Glutamatergic neuron (in vitro differentiated cells): ENCODE data around the gene KIF1B. TPM values are rescaled to one million over a fixed set of nuclear protein-coding genes. Genes with fewer than 3 reads are reported as not detected.

Experiments used
- DNase-seq: peaks from one replicate; pipeline ENCODE4 v3.0.0; 2022
- H3K27ac Mint-ChIP-seq: one replicate; pipeline ENCODE4 v1.8.0; 2020; ENCODE audit warnings: mild to moderate bottlenecking, mixed read lengths, inconsistent platforms; ENCODE audit not compliant: unreplicated experiment
- H3K27me3 Mint-ChIP-seq: one replicate; pipeline ENCODE4 v1.8.0; 2020; ENCODE audit warnings: mild to moderate bottlenecking, moderate library complexity, mixed read lengths, inconsistent platforms; ENCODE audit not compliant: unreplicated experiment
- H3K36me3 Mint-ChIP-seq: one replicate; pipeline ENCODE4 v1.8.0; 2020; ENCODE audit warnings: mild to moderate bottlenecking, mixed read lengths, inconsistent platforms; ENCODE audit not compliant: unreplicated experiment
- H3K4me1 Mint-ChIP-seq: one replicate; pipeline ENCODE4 v1.8.0; 2020; ENCODE audit warnings: mild to moderate bottlenecking, low read depth, mixed read lengths, inconsistent platforms; ENCODE audit not compliant: unreplicated experiment
- H3K4me3 Mint-ChIP-seq: one replicate; pipeline ENCODE4 v1.8.0; 2020; ENCODE audit warnings: mild to moderate bottlenecking, mixed read lengths, inconsistent platforms; ENCODE audit not compliant: unreplicated experiment
- H3K9me3 Mint-ChIP-seq: one replicate; pipeline ENCODE4 v1.8.0; 2020; ENCODE audit warnings: mild to moderate bottlenecking, moderate library complexity, mixed read lengths, inconsistent platforms; ENCODE audit not compliant: unreplicated experiment
- CTCF ChIP-seq: fragments of 200-600 bp; sonication (generic); IDR thresholded peaks from one replicate; pipeline ENCODE4 v1.5.0; 2021; ENCODE audit not compliant: partially characterized antibody, unreplicated experiment
- total RNA-seq: library from RNA; stranded (reverse); fragmentation: NEBNext Ultra II Directional; extraction: Animal tissue kit (Norgen Biotek cat#: 25700); gene quantifications from one replicate; pipeline ENCODE4 v1.2.1, GENCODE V29; 2021; ENCODE audit not compliant: unreplicated experiment

Gene KIF1B
- total RNA-seq, 1 donor from 2014 or later, result 261 TPM

GRCh38 chr1:10186331-10187025 lies 23.9 kb upstream of the KIF1B start:
- Mint-ChIP-seq H3K4me3 (no peak overlapping the region), H3K9me3 (peaks cover 5% of the 10 kb centered on the region), H3K36me3 (peaks cover 8% of the 10 kb centered on the region), H3K4me1 (no peaks in the 10 kb centered on the region), H3K27me3 (peaks cover 3% of the 10 kb centered on the region), H3K27ac (no peak overlapping the region)
- TF ChIP-seq CTCF, result no peak
- no peak for DNase-seq

GRCh38 chr1:10187026-10187334 lies 23.4 kb upstream of the KIF1B start:
- no peak for TF ChIP-seq CTCF
- DNase-seq, result no peak
- peaks cover 8% of the 10 kb centered on the region for H3K36me3 Mint-ChIP-seq
- no peak overlapping the region for H3K4me3 Mint-ChIP-seq
- H3K27ac Mint-ChIP-seq, result no peak overlapping the region
- H3K9me3 Mint-ChIP-seq, result peaks cover 5% of the 10 kb centered on the region
- H3K27me3 Mint-ChIP-seq, result peaks cover 3% of the 10 kb centered on the region
- H3K4me1 Mint-ChIP-seq, result no peaks in the 10 kb centered on the region

- Mint-ChIP-seq H3K4me1 (peaks cover 4% of the 10 kb centered on the region), H3K9me3 (peaks cover 5% of the 10 kb centered on the region), H3K36me3 (peaks cover 8% of the 10 kb centered on the region), H3K27me3 (peaks cover 6% of the 10 kb centered on the region), H3K27ac (no peak overlapping the region), H3K4me3 (no peak overlapping the region)
- no peak for TF ChIP-seq CTCF
- no peak for DNase-seq
These were observed 22.2 kb upstream of the KIF1B start for GRCh38 chr1:10188133-10188650.

GRCh38 chr1:10189659-10190058 lies 20.7 kb upstream of the KIF1B start:
- peaks cover 12% of the 10 kb centered on the region for H3K4me1 Mint-ChIP-seq
- no peak for TF ChIP-seq CTCF

GRCh38 chr1:10192263-10192662 lies 18.1 kb upstream of the KIF1B start:
- no peak for DNase-seq
- Mint-ChIP-seq H3K27me3 (peaks cover 3% of the 10 kb centered on the region), H3K9me3 (peaks cover 3% of the 10 kb centered on the region), H3K4me1 (peaks cover 12% of the 10 kb centered on the region), H3K27ac (no peak overlapping the region), H3K36me3 (peaks cover 5% of the 10 kb centered on the region), H3K4me3 (no peak overlapping the region)
- TF ChIP-seq CTCF, result no peak

More at GRCh38 chr1:10189659-10190058, 20.7 kb upstream of the KIF1B start:
- DNase-seq, result no peak
- Mint-ChIP-seq H3K27ac (no peak overlapping the region), H3K27me3 (peaks cover 3% of the 10 kb centered on the region), H3K9me3 (peaks cover 5% of the 10 kb centered on the region), H3K4me3 (no peak overlapping the region), H3K36me3 (peaks cover 8% of the 10 kb centered on the region)
